HepG2 (cell line): ENCODE results near the gene XDH. TPM values are rescaled to one million over a fixed set of nuclear protein-coding genes. Genes with fewer than 3 reads are reported as not detected.

Experiments
- ATAC-seq: fragments of 200-7000 bp; cut with Tn5 transposase; 3 replicates; pipeline ENCODE4 v1.9.1; 2020; ENCODE audit warnings: mild to moderate bottlenecking, moderate library complexity
- BruUV-seq: library from RNA; stranded (reverse); fragments of 400-500 nt; replicated peaks from 2 replicates; lab custom pipeline; 2021; lab: Mats Ljungman, UMichigan
- CTCF ChIA-PET: fragments of 300-600 bp; formaldehyde crosslinking; extraction: SDS; loops from one replicate; lab custom pipeline; 2021; ENCODE audit warnings: low total read pairs, inconsistent platforms, low intra/inter-chr PET ratio; lab: Yijun Ruan, JAX
- POLR2A ChIA-PET: fragments of 350-600 bp; sonication (Branson Sonifier 250); formaldehyde crosslinking; loops from one replicate; lab custom pipeline; 2020; ENCODE audit warnings: antibody characterized with exemption, inconsistent platforms; lab: Yijun Ruan, JAX
- DNase-seq: peaks from one replicate; pipeline ENCODE4 v3.0.0-alpha.2; 2015; ENCODE audit warnings: low spot score
- FAIRE-seq: peaks from 3 replicates; lab custom pipeline; 2011; peaks lifted over from hg19 to GRCh38; lab: Jason Lieb, UNC
- H2AFZ ChIP-seq: one replicate; pipeline ENCODE4 v1.6.1; 2011; ENCODE audit warnings: low read length, inconsistent platforms
- H3K27ac ChIP-seq: fragments of 300-600 bp; 3 replicates; pipeline ENCODE4 v1.8.0; 2011; ENCODE audit warnings: mixed run types, mild to moderate bottlenecking, mixed read lengths, low read length, inconsistent platforms; ENCODE audit not compliant: insufficient read depth; ENCODE audit errors: extremely low read length
- H3K27me3 ChIP-seq, 2 experiments: fragments of 200-600 bp in 1 of 2; 2 replicates in 1 of 2; 3 replicates in 1 of 2; pipeline versions ENCODE4 v1.6.0 to v1.8.0; 2011; ENCODE audit warnings: low read length in 2 of 2, mild to moderate bottlenecking in 2 of 2, moderate library complexity in 2 of 2, inconsistent platforms in 1 of 2; ENCODE audit not compliant: insufficient read depth in 2 of 2, control insufficient read depth in 1 of 2
- H3K36me3 ChIP-seq, 2 experiments: fragments of 200-600 bp in 1 of 2; replicated peaks in 1 of 2; 2 replicates in 1 of 2; 3 replicates in 1 of 2; pipeline versions ENCODE4 v1.5.1 to v1.8.0; 2011; ENCODE audit warnings: low read length in 2 of 2, inconsistent platforms in 1 of 2; ENCODE audit not compliant: insufficient read depth in 2 of 2, control insufficient read depth in 1 of 2
- H3K4me1 ChIP-seq: 2 replicates; pipeline ENCODE4 v1.5.1; 2012; ENCODE audit warnings: low read length, inconsistent platforms; ENCODE audit not compliant: insufficient read depth
- H3K4me2 ChIP-seq: 2 replicates; pipeline ENCODE4 v1.6.0; 2011; ENCODE audit warnings: low read depth, low read length, inconsistent platforms
- H3K4me3 ChIP-seq, 3 experiments: fragments of 200-600 bp in 1 of 3; sonication (generic), shearing (Covaris generic) in 1 of 3; replicated peaks in 1 of 3; 2 replicates each; pipeline ENCODE4 v1.5.1; 2011 to 2016; ENCODE audit warnings: low read length in 3 of 3, inconsistent platforms in 2 of 3, low read depth in 2 of 3, mild to moderate bottlenecking in 2 of 3, control low read depth in 1 of 3, mixed read lengths in 1 of 3; ENCODE audit not compliant: insufficient read depth in 1 of 3
- H3K79me2 ChIP-seq: one replicate; pipeline ENCODE4 v1.6.1; 2011; ENCODE audit warnings: low read length, inconsistent platforms; ENCODE audit not compliant: insufficient read depth
- H3K9ac ChIP-seq: 2 replicates; pipeline ENCODE4 v1.6.0; 2011; ENCODE audit warnings: mild to moderate bottlenecking, low read depth, low read length, inconsistent platforms; ENCODE audit not compliant: insufficient read depth
- H3K9me3 ChIP-seq: 2 replicates; pipeline ENCODE4 v1.5.1; 2012; ENCODE audit warnings: mild to moderate bottlenecking, low read length
- H4K20me1 ChIP-seq: 2 replicates; pipeline ENCODE4 v1.6.0; 2011; ENCODE audit warnings: inconsistent platforms, mild to moderate bottlenecking, low read length, moderate library complexity; ENCODE audit not compliant: insufficient read depth
- GABPA ChIP-seq, 2 experiments: IDR thresholded peaks; 2 replicates each; pipeline ENCODE4 v1.6.1; 2011 to 2016; ENCODE audit warnings: low read depth in 2 of 2, low read length in 1 of 2, missing biosample characterization in 1 of 2, missing genetic modification characterization in 1 of 2
- MAFF ChIP-seq: IDR thresholded peaks from 2 replicates; pipeline ENCODE4 v1.6.1; 2011; ENCODE audit warnings: low read depth, low read length, improper control_type of control experiment
- PAWR ChIP-seq: sonication (generic); formaldehyde crosslinking; IDR thresholded peaks from 2 replicates; pipeline ENCODE4 v1.4.0; 2020; ENCODE audit warnings: missing genetic modification reagents, mild to moderate bottlenecking, borderline replicate concordance
- RBM39 ChIP-seq: fragments of 200-400 bp; formaldehyde crosslinking; IDR thresholded peaks from one replicate; pipeline ENCODE4 v1.6.1; 2018; ENCODE audit warnings: antibody characterized with exemption, mild to moderate bottlenecking, low read depth, low read length; ENCODE audit not compliant: poor library complexity, severe bottlenecking
- ZBTB8A ChIP-seq: sonication (generic); formaldehyde crosslinking; IDR thresholded peaks from 2 replicates; pipeline ENCODE4 v1.4.0; 2020; ENCODE audit warnings: mild to moderate bottlenecking, low read depth, missing genetic modification reagents, borderline replicate concordance
- ZNF101 ChIP-seq: sonication (generic); formaldehyde crosslinking; IDR thresholded peaks from 2 replicates; pipeline ENCODE4 v1.4.0; 2020; ENCODE audit warnings: mild to moderate bottlenecking, low read depth, missing genetic modification reagents, borderline replicate concordance
- ZNF710 ChIP-seq: sonication (generic); formaldehyde crosslinking; IDR thresholded peaks from 2 replicates; pipeline ENCODE4 v1.5.0; 2020; ENCODE audit warnings: mild to moderate bottlenecking, missing genetic modification reagents, borderline replicate concordance
- WGBS: methylation state at CpG from one replicate; pipeline ENCODE4 v1.1.6; 2017; ENCODE audit warnings: low lambda C conversion rate; 5-methylcytosine and 5-hydroxymethylcytosine counted together
- in situ Hi-C: cut with HindIII; loops from 2 replicates; pipeline ENCODE4 v1.10.0; 2017; ENCODE audit warnings: low pct_unique_long_range_greater_than_20kb; ENCODE audit not compliant: extremely low pct_ligation_motif_present
- intact Hi-C: fragments of 100-400 bp; cut with micrococcal nuclease; formaldehyde crosslinking; loops from one replicate; pipeline ENCODE4 v1.10.0; 2022; ENCODE audit not compliant: unreplicated experiment
- polyA plus RNA-seq, 8 experiments: library from polyadenylated mRNA; depleted of rRNA in 3 of 8; stranded (reverse) in 7 of 8; unstranded in 1 of 8; fragments of >200 nt; fragmentation: Illumina TruSeq in 4 of 8; extraction: Trizol in 4 of 8; gene quantifications; 2 replicates each; pipeline versions ENCODE4 v1.2.1 to v1.2.3, GENCODE V29; 2011 to 2016; ENCODE audit warnings: low read depth in 4 of 8, missing spikeins in 1 of 8, mixed read lengths in 1 of 8; ENCODE audit not compliant: insufficient read depth in 1 of 8
- total RNA-seq, 5 experiments: library from RNA; depleted of rRNA; stranded (reverse); fragments of >200 nt; fragmentation: Illumina TruSeq; extraction: Trizol; gene quantifications; 2 replicates each; pipeline ENCODE4 v1.2.3, GENCODE V29; 2016; ENCODE audit warnings: low read depth in 1 of 5

XDH gene
- total and polyA plus RNA-seq, 2 of the 13 experiments (the other 11 are each of a cell fraction or from before 2014, with no cell fraction given), result not detected

GRCh38 chr2:31440764-31441163 lies 26.2 kb upstream of the XDH start (continued):
- TF ChIP-seq ZNF710 (CRISPR knock-in tag), result no peak
- TF ChIP-seq GABPA (IDR thresholded peaks at IDR 0.05; ENCODE audit: low read depth, low read length), result no peak
- TF ChIP-seq GABPA (CRISPR knock-in tag; IDR thresholded peaks at IDR 0.05; ENCODE audit: low read depth), result no peak
- TF ChIP-seq PAWR (CRISPR knock-in tag), result no peak
- no peak for TF ChIP-seq RBM39
- no peak for TF ChIP-seq ZBTB8A (CRISPR knock-in tag)
- TF ChIP-seq, all 625 proteins: peak for 0

GRCh38 chr2:31434911-31435310 lies 20.4 kb upstream of the XDH start:
- Histone ChIP-seq H3K36me3 (no peaks in the 10 kb centered on the region), H3K4me3 (no peak overlapping the region), H2AFZ (no peak overlapping the region), H3K79me2 (no peaks in the 10 kb centered on the region), H3K27me3 (peaks cover 0 to 9% of the 10 kb centered on the region in 2 experiments; a peak in 1 of 5 replicates), H3K27ac (no peak overlapping the region), H3K9me3 (no peaks in the 10 kb centered on the region), H3K9ac (no peak overlapping the region), H3K4me2 (no peak overlapping the region), H4K20me1 (no peaks in the 10 kb centered on the region), H3K4me1 (no peaks in the 10 kb centered on the region)
- TF ChIP-seq ZNF101 (CRISPR knock-in tag), result no peak
- 0 out of 2 replicates have a peak, but pooled peaks have one; percentile 11 for TF ChIP-seq MAFF
- CTCF ChIA-PET, result no interaction called here
- no TSS peak for BruUV-seq
- ATAC-seq, result no peak
- DNase-seq, result no peak
- in situ Hi-C loops, result no loop called here
- FAIRE-seq, result no peak
- POLR2A ChIA-PET, result no interaction called here
- intact Hi-C loops, result no loop called here
- WGBS, result 2% methylated on average over 3 of the region's 3 CpGs
